Panc1 (cell line): ENCODE data around the gene TGFBR1. TPM values are rescaled to one million over a fixed set of nuclear protein-coding genes. Genes with fewer than 3 reads are reported as not detected.

Experiments
- ATAC-seq: fragments of 200-7000 bp; cut with Tn5 transposase; 2 replicates; pipeline ENCODE4 v1.9.1; 2020; ENCODE audit warnings: mild to moderate bottlenecking, moderate library complexity
- BruUV-seq: library from RNA; stranded (reverse); fragments of 400-500 nt; replicated peaks from 2 replicates; lab custom pipeline; 2021; lab: Mats Ljungman, UMichigan
- CTCF ChIA-PET: fragments of 300-600 bp; sonication (Branson Sonifier 250); formaldehyde crosslinking; loops from one replicate; lab custom pipeline; 2022; ENCODE audit warnings: antibody characterized with exemption; lab: Charles Lee
- POLR2A ChIA-PET: fragments of 300-600 bp; sonication (Branson Sonifier 250); formaldehyde crosslinking; loops from one replicate; lab custom pipeline; 2022; ENCODE audit warnings: antibody characterized with exemption; lab: Charles Lee
- DNase-seq: peaks from one replicate; pipeline ENCODE4 v3.0.0-alpha.2; 2010; ENCODE audit warnings: low read depth, low spot score
- H3K27ac ChIP-seq: 2 replicates; pipeline ENCODE4 v1.5.1; 2011; ENCODE audit warnings: mild to moderate bottlenecking, low read length, inconsistent platforms
- H3K27me3 ChIP-seq: fragments of 200-500 bp; sonication (Bioruptor generic); 2 replicates; pipeline ENCODE4 v1.6.0; 2014; ENCODE audit warnings: low read length, inconsistent platforms; ENCODE audit not compliant: control insufficient read depth, insufficient read depth
- H3K36me3 ChIP-seq: fragments of 200-500 bp; sonication (Bioruptor generic); 2 replicates; pipeline ENCODE4 v1.5.1; 2014; ENCODE audit warnings: inconsistent platforms, mild to moderate bottlenecking, low read length, moderate library complexity; ENCODE audit not compliant: control insufficient read depth, insufficient read depth
- H3K4me1 ChIP-seq: 2 replicates; pipeline ENCODE4 v1.5.1; 2011; ENCODE audit warnings: inconsistent platforms, mild to moderate bottlenecking, low read length, moderate library complexity; ENCODE audit not compliant: control insufficient read depth, insufficient read depth
- H3K4me3 ChIP-seq, 2 experiments: 2 replicates each; pipeline ENCODE4 v1.5.1; 2011 to 2012; ENCODE audit warnings: low read depth in 2 of 2, low read length in 2 of 2, mild to moderate bottlenecking in 2 of 2, inconsistent platforms in 1 of 2, moderate library complexity in 1 of 2
- H3K9me3 ChIP-seq: fragments of 200-500 bp; sonication (Bioruptor generic); 2 replicates; pipeline ENCODE4 v1.5.1; 2014; ENCODE audit warnings: low read depth, mild to moderate bottlenecking, inconsistent platforms, low read length, moderate library complexity; ENCODE audit not compliant: control insufficient read depth, insufficient read depth
- CTCF ChIP-seq: fragments of 450-650 bp; IDR thresholded peaks from 2 replicates; pipeline ENCODE4 v1.5.1; 2017; ENCODE audit warnings: mild to moderate bottlenecking
- POLR2AphosphoS5 ChIP-seq: IDR thresholded peaks from 2 replicates; pipeline ENCODE4 v1.6.1; 2012; ENCODE audit warnings: mild to moderate bottlenecking, low read depth, low read length, moderate library complexity
- REST ChIP-seq, 2 experiments: IDR thresholded peaks; 2 replicates each; pipeline ENCODE4 v1.6.1; 2011 to 2012; ENCODE audit warnings: low read depth in 2 of 2, control low read depth in 1 of 2, low read length in 1 of 2, mild to moderate bottlenecking in 1 of 2, moderate library complexity in 1 of 2; ENCODE audit not compliant: insufficient read depth in 1 of 2
- SIN3A ChIP-seq: IDR thresholded peaks from 2 replicates; pipeline ENCODE4 v1.6.1; 2012; ENCODE audit warnings: low read depth, mild to moderate bottlenecking, low read length, moderate library complexity, borderline replicate concordance; ENCODE audit not compliant: insufficient read depth
- TCF7L2 ChIP-seq: IDR thresholded peaks from 2 replicates; pipeline ENCODE4 v1.6.1; 2011; ENCODE audit warnings: mild to moderate bottlenecking, low read depth, low read length, inconsistent platforms
- in situ Hi-C: cut with HindIII; loops from 2 replicates; pipeline ENCODE4 v1.10.0; 2016; ENCODE audit warnings: low sequenced_read_pairs, low pct_unique_long_range_greater_than_20kb
- intact Hi-C: fragments of 100-400 bp; cut with micrococcal nuclease; formaldehyde crosslinking; loops from one replicate; pipeline ENCODE4 v1.10.0; 2022; ENCODE audit not compliant: unreplicated experiment
- total RNA-seq: library from RNA; stranded (reverse); gene quantifications from one replicate; pipeline ENCODE4 v1.2.1, GENCODE V29; 2021; ENCODE audit not compliant: unreplicated experiment

Gene TGFBR1
- total RNA-seq, 1 experiment from 2014 or later = 22.2 TPM

GRCh38 chr9:99141849-99142248 is 36.9 kb downstream of the TGFBR1 start:
- in situ Hi-C loops (no loop called here), intact Hi-C loops (loop anchor here (2.0 to 5.0 kb wide), 2 partner anchors 141 to 295 kb away; no protein-coding TSS in a partner anchor)
- H3K27me3 ChIP-seq = no peaks in the 10 kb centered on the region
- ChIA-PET POLR2A (no interaction called here), CTCF (no interaction called here)
- TF ChIP-seq POLR2AphosphoS5 (no peak), REST (IDR thresholded peaks at IDR 0.05; ENCODE audit: insufficient read depth in 1 of 2, low read depth in 2 of 2, low read length in 1 of 2) (no peak), TCF7L2 (no peak), CTCF (no peak), SIN3A (no peak)
- no peaks in the 10 kb centered on the region for H3K4me1 ChIP-seq
- no peaks in the 10 kb centered on the region for H3K9me3 ChIP-seq
- no peak overlapping the region for H3K27ac ChIP-seq
- no TSS peak for BruUV-seq
- H3K36me3 ChIP-seq = no peaks in the 10 kb centered on the region
- DNase-seq (no peak), ATAC-seq (no peak)
- H3K4me3 ChIP-seq = no peak overlapping the region

GRCh38 chr9:99142275-99142674 is 37.4 kb downstream of the TGFBR1 start:
- ChIA-PET POLR2A (interaction anchor here (0.7 kb wide), 1 partner anchor 280 kb away, joined by 3 read pairs; no protein-coding TSS in a partner anchor), CTCF (no interaction called here)
- intact Hi-C loops (loop anchor here (5.0 kb wide), 1 partner anchor 295 kb away; no protein-coding TSS in a partner anchor), in situ Hi-C loops (no loop called here)
- Histone ChIP-seq H3K27ac (no peak overlapping the region), H3K9me3 (no peaks in the 10 kb centered on the region), H3K4me3 (no peak overlapping the region), H3K4me1 (no peaks in the 10 kb centered on the region), H3K27me3 (no peaks in the 10 kb centered on the region), H3K36me3 (no peaks in the 10 kb centered on the region)
- no TSS peak for BruUV-seq
- DNase-seq (no peak), ATAC-seq (no peak)
- TF ChIP-seq REST (IDR thresholded peaks at IDR 0.05; ENCODE audit: insufficient read depth in 1 of 2, low read depth in 2 of 2, low read length in 1 of 2) (no peak), SIN3A (no peak), TCF7L2 (no peak), CTCF (no peak), POLR2AphosphoS5 (no peak)
